DMS 273 treated with DMSO at 0.1 percent for 48 hours (cell line): Measurements from ENCODE around the gene SREBF1.
A peak's percentile ranks its signal among the peaks of the same experiment; 100 is the strongest.

Experiments used
- DNase-seq: peaks from one replicate; lab custom pipeline; 2025; lab: John Stamatoyannopoulos, UW

SREBF1 gene

GRCh38 chr17:17836818-17837379 is at the start of gene SREBF1:
SREBF1 (minus strand) TSS chr17:17836986; CDS start chr17:17836817, 169 bp downstream.
- DNase-seq = no peak

GRCh38 chr17:17886226-17886625 is 49.4 kb upstream of the SREBF1 start:
- DNase-seq = peak; percentile 36

DNA sequence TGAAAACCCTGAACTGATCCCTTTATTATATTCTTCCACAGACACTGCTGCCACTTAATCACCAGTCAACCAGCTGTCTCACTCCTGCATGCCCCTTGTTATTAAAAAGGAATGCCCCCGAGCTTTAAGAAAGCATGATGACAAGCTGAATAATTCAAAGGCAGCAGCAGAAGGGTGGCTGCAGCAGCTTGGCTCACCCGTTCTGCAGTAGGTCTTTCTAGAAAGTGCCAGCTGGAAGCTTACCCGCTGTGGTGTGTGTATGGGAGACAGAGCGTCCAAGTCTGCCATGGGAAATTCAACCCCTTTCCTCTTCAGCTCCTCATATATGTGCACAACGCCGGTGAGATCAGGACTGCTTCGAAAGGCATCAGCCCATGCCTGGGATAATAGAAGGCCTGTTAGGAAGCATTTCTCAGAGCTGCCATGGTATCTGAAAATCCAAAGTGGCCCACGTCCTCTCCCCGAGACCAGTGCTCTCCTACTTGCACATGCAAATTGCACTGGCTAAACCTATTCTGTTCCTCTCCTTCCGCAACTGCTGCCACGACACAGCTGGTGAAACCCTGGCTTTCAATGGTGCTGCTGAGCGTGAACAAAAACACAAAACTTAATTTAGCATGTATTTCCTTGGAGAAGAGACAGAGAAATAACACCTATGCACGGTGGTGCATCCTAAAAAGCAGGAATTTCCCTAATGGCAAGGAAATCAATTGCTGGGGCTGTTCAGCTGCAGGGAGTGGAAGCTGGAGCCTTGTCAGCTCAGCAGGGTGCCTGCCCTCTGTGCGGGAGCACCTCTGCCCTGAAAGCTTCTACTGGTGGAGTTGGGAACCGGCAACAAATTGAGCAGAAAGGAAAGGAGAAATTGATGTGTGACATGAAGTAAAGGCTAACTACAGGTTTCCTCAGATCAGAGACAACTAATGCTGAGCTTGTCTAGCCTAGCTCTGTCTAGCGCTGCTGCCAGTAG is 47.9 kb upstream of the SREBF1 start:
- no peak for DNase-seq

GRCh38 chr17:17883801-17884200 is 47.0 kb upstream of the SREBF1 start:
- DNase-seq = no peak

DNA sequence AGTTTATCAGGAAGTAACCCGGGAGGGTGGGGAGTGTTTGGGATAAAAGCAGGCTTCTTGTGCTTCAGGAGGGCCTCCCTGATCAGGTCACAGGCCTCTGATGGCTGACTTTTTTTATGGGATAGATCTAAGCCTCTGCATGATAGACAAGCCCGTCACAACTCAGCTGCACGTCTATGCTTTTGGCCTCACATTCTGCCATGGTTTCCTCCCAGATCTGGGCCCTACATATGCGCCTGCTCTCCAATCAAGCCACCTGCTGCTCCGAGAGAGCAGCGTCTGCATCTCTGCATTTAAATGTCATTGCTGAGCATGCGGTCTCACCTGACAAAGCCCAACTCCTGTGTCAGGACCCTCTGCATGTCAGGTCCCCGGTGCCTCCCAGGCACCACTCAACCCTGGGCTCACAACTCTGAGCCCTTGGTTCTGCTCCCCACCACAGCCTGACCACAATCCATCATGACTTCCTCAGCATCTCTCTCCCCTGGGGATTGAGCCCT is 45.3 kb upstream of the SREBF1 start:
- no peak for DNase-seq

GRCh38 chr17:17880577-17881196 is 43.9 kb upstream of the SREBF1 start:
- no peak for DNase-seq

GRCh38 chr17:17877529-17878358 is 41.0 kb upstream of the SREBF1 start:
- no peak for DNase-seq

DNA sequence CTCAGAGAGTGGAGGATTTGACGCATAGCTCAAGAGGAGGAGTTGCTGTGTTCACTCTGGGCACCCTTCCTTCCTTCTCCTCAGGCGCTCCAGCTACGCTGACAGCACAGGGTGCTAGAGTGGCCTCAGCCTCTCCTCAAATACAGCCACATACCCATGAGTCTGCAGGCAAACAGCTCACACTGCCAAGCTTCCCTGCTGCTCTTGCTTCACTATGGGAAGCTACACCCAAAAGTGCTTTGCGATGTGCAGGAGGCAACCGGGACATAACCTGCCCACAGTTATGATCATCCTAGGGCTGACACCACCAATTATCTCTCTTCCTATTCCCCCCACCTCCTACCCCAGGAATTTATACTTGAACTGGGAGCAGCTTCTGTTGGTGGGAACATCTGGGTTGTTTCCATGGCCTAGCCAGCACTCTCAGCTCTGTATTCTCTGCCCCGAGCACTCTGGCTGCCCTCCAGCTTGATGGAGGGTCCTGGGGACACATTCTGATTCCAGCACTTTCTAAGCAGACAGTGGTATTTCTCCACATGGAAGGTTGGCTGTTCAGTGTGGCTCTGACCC is 40.3 kb upstream of the SREBF1 start:
- no peak for DNase-seq

DNA sequence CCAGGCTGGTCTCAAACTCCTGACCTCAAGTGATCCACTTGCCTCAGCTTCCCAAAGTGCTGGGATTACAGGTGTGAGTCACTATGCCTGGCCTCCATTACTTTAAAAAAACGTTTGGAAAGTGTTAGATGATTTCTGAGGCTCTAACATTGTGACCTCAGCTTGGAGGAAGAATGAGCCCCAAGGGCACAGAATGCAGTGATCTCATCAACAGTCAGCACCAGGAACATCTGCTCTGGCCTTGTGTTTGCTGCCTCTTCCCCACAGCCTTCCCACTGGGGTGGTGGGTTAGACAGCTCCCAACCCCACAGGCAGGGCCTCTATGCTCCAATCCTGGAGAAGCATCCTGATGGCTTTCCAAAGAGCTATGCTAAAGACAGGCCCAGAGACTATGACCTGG is 37.7 kb upstream of the SREBF1 start:
- DNase-seq = no peak

- no peak for DNase-seq
These were observed 36.7 kb upstream of the SREBF1 start for GRCh38 chr17:17873450-17873991.

- no peak for DNase-seq
These were observed 36.0 kb upstream of the SREBF1 start for GRCh38 chr17:17872547-17873345.

DNA sequence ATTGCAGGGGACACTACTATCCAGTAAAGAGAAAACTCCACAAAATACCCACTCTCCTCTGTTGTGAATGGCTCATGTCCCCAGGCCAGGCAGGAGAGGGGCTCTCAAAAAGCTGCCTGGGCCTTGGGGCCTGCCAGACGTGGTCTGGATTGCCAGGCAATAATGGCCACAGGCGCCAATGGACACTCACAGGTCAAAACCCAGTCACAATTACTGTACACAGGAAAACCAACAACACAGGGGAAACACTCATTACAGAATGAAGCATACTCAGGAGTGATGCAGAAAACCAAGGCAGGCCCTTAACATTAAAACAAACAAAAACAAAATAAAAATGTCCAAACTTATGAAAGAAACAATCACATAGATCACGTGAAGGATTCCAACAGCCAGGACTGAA is 35.1 kb upstream of the SREBF1 start:
- DNase-seq = no peak

DNA sequence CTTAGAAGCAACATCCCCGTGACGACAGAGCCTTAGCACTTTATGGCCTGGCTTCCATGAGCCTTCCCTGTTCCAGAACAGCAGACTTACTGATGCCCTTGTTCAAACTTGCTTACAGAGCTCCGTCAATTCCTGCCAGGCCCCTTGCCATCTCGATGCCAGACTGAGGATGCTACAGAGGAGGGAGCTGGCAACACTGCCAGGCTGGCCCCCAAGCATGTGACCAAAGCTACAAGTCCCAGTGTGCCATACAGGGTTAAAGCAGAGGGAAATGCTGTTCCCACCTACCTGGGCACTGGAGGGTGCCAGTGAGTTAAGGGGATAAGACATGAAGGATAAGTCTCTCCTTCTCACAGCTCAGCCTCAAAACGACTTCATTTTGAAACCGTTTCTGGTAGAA is 33.5 kb upstream of the SREBF1 start:
- DNase-seq = no peak

DNA sequence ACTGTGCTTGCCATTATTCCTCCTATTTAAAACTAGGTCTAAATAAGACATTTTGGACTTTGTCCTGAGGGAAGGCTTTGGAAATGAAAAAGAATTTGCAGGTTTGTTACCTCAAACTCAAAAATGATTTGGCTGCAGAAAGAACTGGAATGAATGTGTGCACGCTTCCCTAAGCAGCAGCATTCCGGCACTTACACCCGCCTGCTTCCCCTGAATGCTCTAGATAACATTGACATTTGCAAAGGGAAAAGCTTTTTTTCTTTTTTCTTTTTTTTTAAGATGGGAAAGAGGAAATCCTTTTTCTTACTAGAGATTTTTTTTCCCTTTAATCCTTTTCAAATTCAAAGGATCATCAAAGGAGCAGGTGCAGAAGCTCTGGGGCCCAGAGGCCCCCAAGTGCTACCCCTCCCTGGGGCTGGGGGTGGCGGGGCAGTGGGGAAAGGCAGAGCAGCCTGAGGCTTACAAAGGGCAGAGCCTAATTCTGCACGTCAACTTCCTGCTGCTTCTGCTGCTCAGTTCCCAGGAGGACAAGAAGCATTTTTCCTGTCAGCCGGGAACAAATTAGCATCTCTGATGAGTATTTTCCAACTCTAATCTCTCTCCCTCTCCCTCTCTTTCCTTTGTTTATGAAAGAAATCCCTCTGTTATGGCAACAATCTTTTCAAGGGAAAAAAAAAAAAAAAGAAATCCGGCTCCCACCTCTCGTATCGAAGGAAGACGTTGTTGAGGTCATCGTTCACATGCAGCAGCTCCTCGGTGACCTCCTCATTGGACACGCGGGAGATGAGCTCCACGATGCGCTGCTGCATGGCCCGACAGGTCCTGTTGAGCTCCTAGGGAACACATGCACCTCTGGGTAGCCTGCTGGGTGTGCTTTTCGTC is 32.1 kb upstream of the SREBF1 start:
- no peak for DNase-seq

DNA sequence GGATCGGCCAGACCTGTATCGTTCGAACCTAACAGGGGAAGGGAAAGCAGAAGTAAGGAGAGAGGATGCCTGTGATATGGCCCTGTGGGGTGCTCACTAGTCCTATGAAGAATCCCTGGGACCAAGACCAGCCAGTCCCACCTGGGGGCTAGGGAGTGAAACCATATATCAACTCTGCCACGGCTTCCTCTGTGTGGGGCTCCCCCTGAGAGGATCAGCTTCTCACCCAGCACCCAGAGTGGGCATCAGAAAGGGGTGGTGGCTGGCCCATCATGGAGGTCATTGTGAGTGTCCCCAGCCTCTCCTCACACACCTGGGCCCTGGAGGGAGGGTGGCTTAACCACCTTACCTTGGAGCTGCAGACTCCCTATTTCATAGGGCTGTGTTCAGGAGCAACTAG is 30.1 kb upstream of the SREBF1 start:
- DNase-seq = no peak

DNA sequence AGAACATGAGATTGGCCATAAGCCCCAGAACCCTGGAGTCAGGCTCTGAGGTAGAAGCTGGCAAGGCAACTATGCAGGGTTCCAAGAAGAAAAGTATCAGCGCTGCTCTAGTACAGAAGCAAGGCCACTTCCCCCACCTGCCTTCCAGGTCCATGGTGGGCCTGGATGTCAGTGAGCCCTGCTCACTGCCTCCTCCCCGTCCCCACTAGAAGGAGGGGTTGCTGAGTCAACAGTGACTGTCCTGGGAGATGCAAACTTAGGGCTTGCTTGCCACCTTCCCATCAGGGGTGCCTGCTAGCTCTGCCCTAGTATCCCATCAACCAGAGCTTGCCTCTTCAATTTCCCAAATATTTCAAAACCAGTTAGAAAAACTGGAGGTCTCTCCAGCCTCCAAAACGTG is 29.6 kb upstream of the SREBF1 start:
- no peak for DNase-seq

DNA sequence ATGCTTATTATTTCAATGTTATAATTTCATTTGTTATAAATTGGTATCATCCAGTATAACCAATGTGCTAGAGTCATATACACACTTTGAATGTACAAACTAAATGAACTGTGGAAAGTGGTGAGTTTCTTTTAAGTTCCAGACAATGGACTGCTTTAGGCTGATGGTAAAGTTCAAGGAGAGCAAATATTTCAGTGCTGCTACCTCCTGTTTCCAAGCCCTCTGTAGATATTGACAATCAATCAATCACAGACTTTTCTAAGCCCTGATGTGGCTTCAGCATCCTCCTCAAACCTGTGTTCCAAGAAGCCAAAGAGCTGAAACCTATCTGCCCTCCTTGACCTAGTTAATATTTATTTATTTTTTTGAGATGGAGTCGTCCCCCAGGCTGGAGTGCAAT is 28.2 kb upstream of the SREBF1 start:
- DNase-seq = no peak

- DNase-seq = no peak
These were observed 24.0 kb upstream of the SREBF1 start for GRCh38 chr17:17860766-17861107.

- no peak for DNase-seq
These were observed 23.4 kb upstream of the SREBF1 start for GRCh38 chr17:17859909-17860765.
